OCI-LY1 (cell line): ENCODE data around the gene CFAP221.
A peak's percentile ranks its signal among the peaks of the same experiment; 100 is the strongest.

ENCODE experiments used
- H2AFZ ChIP-seq: fragments of 200-600 bp; sonication (generic), shearing (Covaris generic); 2 replicates; pipeline ENCODE4 v1.6.0; 2014; ENCODE audit warnings: antibody characterized with exemption, mild to moderate bottlenecking, low read length
- H3F3A ChIP-seq: fragments of 200-600 bp; sonication (generic), shearing (Covaris generic); 2 replicates; pipeline ENCODE4 v1.6.0; 2014; ENCODE audit warnings: mild to moderate bottlenecking, antibody characterized with exemption, low read length, moderate library complexity; ENCODE audit not compliant: insufficient read depth
- H3K27ac ChIP-seq: fragments of 200-600 bp; sonication (generic); 2 replicates; pipeline ENCODE4 v1.5.1; 2014; ENCODE audit warnings: low read length, mixed run types, mild to moderate bottlenecking, low read depth; ENCODE audit not compliant: poor library complexity, severe bottlenecking
- H3K27me3 ChIP-seq: fragments of 200-600 bp; sonication (generic); 2 replicates; pipeline ENCODE4 v1.6.0; 2014; ENCODE audit warnings: antibody characterized with exemption, mild to moderate bottlenecking, low read length, moderate library complexity; ENCODE audit not compliant: insufficient read depth
- H3K36me3 ChIP-seq: fragments of 200-600 bp; sonication (generic); 2 replicates; pipeline ENCODE4 v1.6.1; 2014; ENCODE audit warnings: mild to moderate bottlenecking, antibody characterized with exemption, low read length, moderate library complexity, mixed read lengths; ENCODE audit not compliant: insufficient read depth
- H3K4me1 ChIP-seq: fragments of 200-600 bp; sonication (generic); 2 replicates; pipeline ENCODE4 v1.5.1; 2014; ENCODE audit warnings: mild to moderate bottlenecking, low read length, moderate library complexity; ENCODE audit not compliant: insufficient read depth, severe bottlenecking
- H3K4me2 ChIP-seq: fragments of 200-600 bp; sonication (generic), shearing (Covaris generic); 2 replicates; pipeline ENCODE4 v1.6.1; 2014; ENCODE audit warnings: low read length
- H3K4me3 ChIP-seq: fragments of 200-600 bp; sonication (generic); 2 replicates; pipeline ENCODE4 v1.5.1; 2014; ENCODE audit warnings: low read length, low read depth, mild to moderate bottlenecking, mixed read lengths; ENCODE audit not compliant: poor library complexity, severe bottlenecking
- H3K79me2 ChIP-seq: fragments of 200-600 bp; shearing (Covaris generic); 2 replicates; pipeline ENCODE4 v1.6.1; 2016; ENCODE audit warnings: mixed run types, low read length, mixed read lengths; ENCODE audit not compliant: insufficient read depth
- H3K9ac ChIP-seq: fragments of 200-600 bp; sonication (generic), shearing (Covaris generic); 2 replicates; pipeline ENCODE4 v1.6.1; 2014; ENCODE audit warnings: mild to moderate bottlenecking, low read length, mixed read lengths
- H3K9me2 ChIP-seq: fragments of 200-600 bp; sonication (generic), shearing (Covaris generic); 2 replicates; pipeline ENCODE4 v1.6.1; 2014; ENCODE audit warnings: low read depth, mild to moderate bottlenecking, low read length, mixed read lengths
- H3K9me3 ChIP-seq: fragments of 200-600 bp; shearing (Covaris generic); 2 replicates; pipeline ENCODE4 v1.6.1; 2014; ENCODE audit warnings: low read length, mixed read lengths
- H4K20me1 ChIP-seq: fragments of 200-600 bp; sonication (generic), shearing (Covaris generic); 2 replicates; pipeline ENCODE4 v1.6.0; 2016; ENCODE audit warnings: mild to moderate bottlenecking, low read length; ENCODE audit not compliant: insufficient read depth
- EZH2 ChIP-seq: fragments of 200-600 bp; sonication (generic), shearing (Covaris generic); IDR thresholded peaks from 2 replicates; pipeline ENCODE4 v1.8.0; 2017; ENCODE audit warnings: borderline replicate concordance, mixed run types, mild to moderate bottlenecking, antibody characterized with exemption, low read length, moderate library complexity, mixed read lengths
- TF ChIP-seq, protein P1 (sequence below): fragments of 200-600 bp; sonication (generic), shearing (Covaris generic); IDR thresholded peaks from 2 replicates; pipeline ENCODE4 v1.5.1; 2017; ENCODE audit warnings: mild to moderate bottlenecking, antibody characterized with exemption, low read length, moderate library complexity, mixed read lengths

Gene CFAP221

GRCh38 chr2:119638246-119638645 is 94.0 kb downstream of the CFAP221 start:
- Histone ChIP-seq H2AFZ (no peak overlapping the region), H3K4me2 (no peak overlapping the region), H3K79me2 (no peaks in the 10 kb centered on the region), H3K9me2 (no peaks in the 10 kb centered on the region), H3K4me3 (no peak overlapping the region), H3K9me3 (no peaks in the 10 kb centered on the region), H3K36me3 (no peaks in the 10 kb centered on the region), H3K27me3 (no peaks in the 10 kb centered on the region), H3K9ac (no peak overlapping the region), H4K20me1 (no peaks in the 10 kb centered on the region), H3F3A (no peaks in the 10 kb centered on the region), H3K27ac (no peak overlapping the region), H3K4me1 (no peaks in the 10 kb centered on the region)
- TF ChIP-seq EZH2: no peak
- TF ChIP-seq, protein P1, sequence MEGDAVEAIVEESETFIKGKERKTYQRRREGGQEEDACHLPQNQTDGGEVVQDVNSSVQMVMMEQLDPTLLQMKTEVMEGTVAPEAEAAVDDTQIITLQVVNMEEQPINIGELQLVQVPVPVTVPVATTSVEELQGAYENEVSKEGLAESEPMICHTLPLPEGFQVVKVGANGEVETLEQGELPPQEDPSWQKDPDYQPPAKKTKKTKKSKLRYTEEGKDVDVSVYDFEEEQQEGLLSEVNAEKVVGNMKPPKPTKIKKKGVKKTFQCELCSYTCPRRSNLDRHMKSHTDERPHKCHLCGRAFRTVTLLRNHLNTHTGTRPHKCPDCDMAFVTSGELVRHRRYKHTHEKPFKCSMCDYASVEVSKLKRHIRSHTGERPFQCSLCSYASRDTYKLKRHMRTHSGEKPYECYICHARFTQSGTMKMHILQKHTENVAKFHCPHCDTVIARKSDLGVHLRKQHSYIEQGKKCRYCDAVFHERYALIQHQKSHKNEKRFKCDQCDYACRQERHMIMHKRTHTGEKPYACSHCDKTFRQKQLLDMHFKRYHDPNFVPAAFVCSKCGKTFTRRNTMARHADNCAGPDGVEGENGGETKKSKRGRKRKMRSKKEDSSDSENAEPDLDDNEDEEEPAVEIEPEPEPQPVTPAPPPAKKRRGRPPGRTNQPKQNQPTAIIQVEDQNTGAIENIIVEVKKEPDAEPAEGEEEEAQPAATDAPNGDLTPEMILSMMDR: no peak

DNA sequence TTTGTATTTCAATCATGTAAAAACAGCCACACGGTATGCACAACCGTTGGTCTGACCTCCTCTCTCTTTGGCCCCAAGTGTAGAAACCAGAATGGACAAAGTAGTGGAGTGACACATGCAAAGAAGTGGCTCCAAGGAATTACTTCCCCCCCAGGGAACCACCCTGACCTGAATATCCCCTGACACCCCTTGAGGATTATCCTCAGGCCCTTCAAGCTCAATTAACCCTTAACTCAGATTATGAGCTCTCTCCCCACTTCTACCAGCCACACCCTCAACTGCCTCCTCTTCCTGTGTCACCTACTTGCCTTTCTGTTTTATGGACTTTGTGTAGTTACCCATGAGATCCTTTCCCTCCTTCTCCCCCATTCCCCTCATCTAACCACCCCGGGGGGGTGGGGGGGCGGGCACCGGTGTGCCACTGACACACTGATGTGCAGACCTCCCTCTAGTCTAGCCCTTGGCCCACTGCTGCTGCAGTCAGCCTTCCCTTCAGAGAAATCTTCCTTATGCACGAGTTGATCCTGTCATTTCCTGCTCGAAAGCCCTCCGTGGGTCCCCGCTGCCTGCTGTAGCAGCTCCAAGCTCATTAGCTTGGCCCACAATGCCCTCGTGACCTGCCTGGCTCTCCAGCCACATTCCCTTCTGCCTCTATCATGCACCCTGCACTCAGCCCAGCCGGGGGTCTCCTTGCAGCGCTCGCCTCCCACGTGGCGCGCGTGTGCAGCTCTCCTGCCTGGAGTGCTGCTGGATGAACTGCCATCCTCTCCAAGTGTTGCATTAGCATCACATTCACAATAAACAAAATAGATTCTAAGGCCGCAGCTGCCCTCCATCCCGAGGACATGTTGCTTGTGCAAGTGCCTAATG is 94.7 kb downstream of the CFAP221 start:
- H3K9me2 ChIP-seq: no peaks in the 10 kb centered on the region
- no peak overlapping the region for H3K9ac ChIP-seq
- no peaks in the 10 kb centered on the region for H3K4me1 ChIP-seq
- no peaks in the 10 kb centered on the region for H3F3A ChIP-seq
- TF ChIP-seq, protein P1: no peak
- TF ChIP-seq EZH2: no peak
- no peaks in the 10 kb centered on the region for H3K27me3 ChIP-seq
- H3K4me3 ChIP-seq: no peak overlapping the region
- no peak overlapping the region for H2AFZ ChIP-seq
- H3K9me3 ChIP-seq: no peaks in the 10 kb centered on the region
- no peaks in the 10 kb centered on the region for H3K36me3 ChIP-seq
- H3K27ac ChIP-seq: no peak overlapping the region
- no peak overlapping the region for H3K4me2 ChIP-seq
- no peaks in the 10 kb centered on the region for H3K79me2 ChIP-seq
- H4K20me1 ChIP-seq: no peaks in the 10 kb centered on the region

DNA sequence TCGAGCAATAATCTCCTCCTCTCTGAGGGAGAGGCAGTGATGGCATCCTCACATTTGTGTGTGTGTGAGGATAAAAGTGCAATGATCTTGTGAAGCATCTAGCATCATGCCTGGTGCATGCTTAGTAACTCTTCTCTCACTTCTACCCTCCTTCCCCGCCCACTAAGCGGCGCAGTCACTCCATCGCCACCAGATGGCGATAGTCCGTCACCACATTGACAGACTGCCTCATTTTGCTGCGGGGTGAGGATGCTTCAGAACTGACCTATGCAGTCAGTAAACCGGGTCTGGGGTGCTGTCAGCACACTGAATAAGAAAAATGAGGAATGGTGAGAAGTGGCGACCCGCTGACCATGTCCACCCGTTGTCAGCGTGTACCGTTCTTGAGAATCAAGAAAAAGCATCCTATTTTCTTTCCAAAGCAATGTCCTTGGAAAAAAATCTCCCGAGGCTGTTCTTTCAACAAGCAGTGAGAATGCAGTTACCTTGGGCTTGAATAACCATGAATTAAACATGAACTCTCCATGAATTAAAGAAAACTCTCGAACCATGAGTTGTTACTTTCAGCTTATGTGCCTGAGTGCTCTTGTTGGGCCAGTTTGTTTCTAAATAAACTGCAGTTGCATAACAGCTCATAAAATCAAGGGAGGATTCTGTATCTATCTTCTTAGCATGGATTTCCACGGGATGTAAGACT is 97.5 kb downstream of the CFAP221 start:
- no peaks in the 10 kb centered on the region for H3K36me3 ChIP-seq
- no peak for TF ChIP-seq EZH2
- TF ChIP-seq, protein P1: peak; percentile 95
- H3K79me2 ChIP-seq: no peaks in the 10 kb centered on the region
- H3K27me3 ChIP-seq: no peaks in the 10 kb centered on the region
- H3K4me2 ChIP-seq: no peak overlapping the region
- no peaks in the 10 kb centered on the region for H3F3A ChIP-seq
- H4K20me1 ChIP-seq: no peaks in the 10 kb centered on the region
- no peaks in the 10 kb centered on the region for H3K9me2 ChIP-seq
- no peaks in the 10 kb centered on the region for H3K9me3 ChIP-seq
- no peak overlapping the region for H3K9ac ChIP-seq
- no peak overlapping the region for H3K4me3 ChIP-seq
- H3K27ac ChIP-seq: no peak overlapping the region
- H3K4me1 ChIP-seq: no peaks in the 10 kb centered on the region
- H2AFZ ChIP-seq: no peak overlapping the region
